HEK293 (cell line): ENCODE results near the gene IFI6.

ENCODE experiments used
- CTCF ChIA-PET: fragments of 350-600 bp; formaldehyde crosslinking; extraction: SDS; loops from one replicate; lab custom pipeline; 2021; ENCODE audit warnings: antibody characterized with exemption; lab: Yijun Ruan, JAX
- POLR2A ChIA-PET: fragments of 300-600 bp; formaldehyde crosslinking; extraction: SDS; loops from one replicate; lab custom pipeline; 2020; ENCODE audit warnings: antibody characterized with exemption, inconsistent platforms; lab: Yijun Ruan, JAX
- H3K27ac ChIP-seq: fragments of 200-500 bp; sonication (Bioruptor generic); 2 replicates; pipeline ENCODE4 v1.5.1; 2014; ENCODE audit warnings: low read depth, low read length, control low read depth, inconsistent platforms; ENCODE audit errors: extremely low read depth
- H3K36me3 ChIP-seq, 2 experiments: fragments of 200-500 bp in 1 of 2; sonication (Bioruptor generic) in 1 of 2; 1 replicate in 1 of 2; 2 replicates in 1 of 2; pipeline ENCODE4 v1.5.1; 2014 to 2017; ENCODE audit warnings: inconsistent platforms in 2 of 2, low read length in 2 of 2; ENCODE audit not compliant: control insufficient read depth in 2 of 2, insufficient read depth in 1 of 2
- H3K4me1 ChIP-seq: fragments of 200-500 bp; sonication (Bioruptor generic); 2 replicates; pipeline ENCODE4 v1.5.1; 2014; ENCODE audit warnings: mild to moderate bottlenecking, low read length, inconsistent platforms; ENCODE audit not compliant: control insufficient read depth, insufficient read depth
- H3K4me3 ChIP-seq: 2 replicates; pipeline ENCODE4 v1.5.1; 2011; ENCODE audit warnings: low read depth, mild to moderate bottlenecking, control low read depth, low read length, moderate library complexity
- H3K9me3 ChIP-seq: fragments of 200-500 bp; sonication (Bioruptor generic); 2 replicates; pipeline ENCODE4 v1.5.1; 2014; ENCODE audit warnings: low read depth, low read length, inconsistent platforms; ENCODE audit not compliant: control insufficient read depth, insufficient read depth
- SP3 ChIP-seq: fragments of 450-650 bp; formaldehyde crosslinking; IDR thresholded peaks from 2 replicates; pipeline ENCODE4 v1.5.1; 2016; ENCODE audit warnings: missing biosample characterization, missing genetic modification characterization
- TF ChIP-seq, protein P1 (sequence below): fragments of 450-650 bp; formaldehyde crosslinking; IDR thresholded peaks from 2 replicates; pipeline ENCODE4 v1.5.1; 2016; ENCODE audit warnings: missing biosample characterization, missing genetic modification characterization

Gene IFI6

DNA sequence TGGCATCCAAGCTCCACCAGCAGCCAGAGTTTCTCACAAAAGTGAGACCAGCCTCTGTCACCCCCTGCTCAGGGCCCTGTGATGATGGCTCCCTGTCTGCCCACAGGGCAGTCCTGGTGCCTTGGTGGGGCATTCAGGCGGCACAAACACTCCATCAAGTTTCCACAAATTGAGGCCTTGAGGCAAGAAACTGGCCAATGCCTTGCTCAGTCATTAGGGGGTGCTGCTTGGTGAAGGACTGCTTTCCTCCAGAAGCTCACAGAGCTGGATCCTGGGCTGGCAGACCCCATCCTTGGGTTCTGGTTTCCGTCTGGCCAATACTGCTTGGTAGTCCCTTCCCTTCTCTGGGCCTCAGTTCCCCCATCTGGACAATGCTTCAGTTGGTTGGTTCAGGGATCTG, 55.6 kb downstream of the IFI6 start:
- no peak overlapping the region for H3K27ac ChIP-seq
- H3K36me3 ChIP-seq, result no peaks in the 10 kb centered on the region
- ChIA-PET POLR2A (interaction anchor here (0.6 kb wide), 1 partner anchor 214 kb away, joined by 3 read pairs; no protein-coding TSS in a partner anchor), CTCF (interaction anchor here (0.7 to 15.0 kb wide), 6 partner anchors 8 to 1150 kb away, joined by 3 to 317 read pairs (median 4); partner anchors contain the start of gene IFI6)
- H3K4me3 ChIP-seq, result no peak overlapping the region
- no peaks in the 10 kb centered on the region for H3K9me3 ChIP-seq
- TF ChIP-seq, protein P1, sequence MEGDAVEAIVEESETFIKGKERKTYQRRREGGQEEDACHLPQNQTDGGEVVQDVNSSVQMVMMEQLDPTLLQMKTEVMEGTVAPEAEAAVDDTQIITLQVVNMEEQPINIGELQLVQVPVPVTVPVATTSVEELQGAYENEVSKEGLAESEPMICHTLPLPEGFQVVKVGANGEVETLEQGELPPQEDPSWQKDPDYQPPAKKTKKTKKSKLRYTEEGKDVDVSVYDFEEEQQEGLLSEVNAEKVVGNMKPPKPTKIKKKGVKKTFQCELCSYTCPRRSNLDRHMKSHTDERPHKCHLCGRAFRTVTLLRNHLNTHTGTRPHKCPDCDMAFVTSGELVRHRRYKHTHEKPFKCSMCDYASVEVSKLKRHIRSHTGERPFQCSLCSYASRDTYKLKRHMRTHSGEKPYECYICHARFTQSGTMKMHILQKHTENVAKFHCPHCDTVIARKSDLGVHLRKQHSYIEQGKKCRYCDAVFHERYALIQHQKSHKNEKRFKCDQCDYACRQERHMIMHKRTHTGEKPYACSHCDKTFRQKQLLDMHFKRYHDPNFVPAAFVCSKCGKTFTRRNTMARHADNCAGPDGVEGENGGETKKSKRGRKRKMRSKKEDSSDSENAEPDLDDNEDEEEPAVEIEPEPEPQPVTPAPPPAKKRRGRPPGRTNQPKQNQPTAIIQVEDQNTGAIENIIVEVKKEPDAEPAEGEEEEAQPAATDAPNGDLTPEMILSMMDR (tag by site-specific recombination), result peak; percentile 17; the same call in 1 of the 2 replicates
- TF ChIP-seq SP3 (tag by site-specific recombination), result no peak
- TF ChIP-seq, all 188 proteins: peak for 1
- no peaks in the 10 kb centered on the region for H3K4me1 ChIP-seq
